Measurements from ENCODE around the gene SLC22A23. TPM values are rescaled to one million over a fixed set of nuclear protein-coding genes. Genes with fewer than 3 reads are reported as not detected.

The SLC22A23 gene
- total RNA-seq, 1 donor from 2014 or later, result 19.4 TPM

GRCh38 chr6:3339811-3340210, 117.0 kb downstream of the SLC22A23 start:
- Mint-ChIP-seq H3K4me3 (ENCODE audit: low read depth) (no peak overlapping the region), H3K9me3 (ENCODE audit: low read depth) (no peaks in the 10 kb centered on the region), H3K36me3 (ENCODE audit: insufficient read depth) (no peaks in the 10 kb centered on the region), H3K4me1 (ENCODE audit: low read depth) (peaks cover 16% of the 10 kb centered on the region), H3K27me3 (peaks cover 79% of the 10 kb centered on the region), H3K27ac (no peak overlapping the region)
- no peak for TF ChIP-seq CTCF (IDR thresholded peaks at IDR 0.05; ENCODE audit: unreplicated experiment)
- DNase-seq (ENCODE audit: low spot score, unreplicated experiment), result no peak

GRCh38 chr6:3337521-3338350, 119.1 kb downstream of the SLC22A23 start:
- Mint-ChIP-seq H3K4me1 (ENCODE audit: low read depth) (peaks cover 11% of the 10 kb centered on the region), H3K36me3 (ENCODE audit: insufficient read depth) (no peaks in the 10 kb centered on the region), H3K4me3 (ENCODE audit: low read depth) (no peak overlapping the region), H3K9me3 (ENCODE audit: low read depth) (no peaks in the 10 kb centered on the region), H3K27ac (no peak overlapping the region), H3K27me3 (peaks cover 79% of the 10 kb centered on the region)
- no peak for TF ChIP-seq CTCF (IDR thresholded peaks at IDR 0.05; ENCODE audit: unreplicated experiment)
- DNase-seq (ENCODE audit: low spot score, unreplicated experiment), result no peak

DNA sequence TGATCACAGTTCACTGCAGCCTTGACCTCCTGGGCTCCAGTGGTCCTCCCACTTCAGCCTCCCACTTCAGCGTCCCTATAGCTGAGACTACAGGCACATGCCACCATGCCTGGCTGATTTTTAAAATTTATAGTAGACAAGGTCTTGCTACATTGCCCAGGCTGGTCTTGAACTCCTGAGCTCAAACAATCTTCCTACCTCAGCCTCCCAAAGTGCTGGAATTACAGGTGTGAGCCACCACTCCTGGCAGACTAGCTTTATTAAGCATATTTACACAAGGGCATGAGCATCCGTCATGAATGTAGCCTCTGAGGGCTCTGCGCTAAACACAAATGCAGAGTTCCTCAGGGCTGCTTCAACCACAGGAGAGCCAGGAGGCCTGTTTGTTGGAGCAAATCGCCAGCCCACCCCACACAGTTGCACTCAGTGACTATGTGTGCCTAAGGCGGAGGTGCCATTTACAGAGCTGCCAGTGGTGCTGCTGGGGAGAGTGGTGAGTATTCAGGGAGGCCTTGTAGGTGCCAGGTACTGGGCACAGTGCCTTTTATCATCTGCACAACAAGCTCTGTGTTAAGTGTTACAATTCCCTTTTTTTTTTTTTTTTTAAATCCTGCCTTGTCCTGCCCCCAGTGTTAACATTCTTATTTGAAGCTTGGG, 119.9 kb downstream of the SLC22A23 start:
- DNase-seq (ENCODE audit: low spot score, unreplicated experiment), result no peak
- Mint-ChIP-seq H3K9me3 (ENCODE audit: low read depth) (no peaks in the 10 kb centered on the region), H3K27me3 (peaks cover 79% of the 10 kb centered on the region), H3K4me3 (ENCODE audit: low read depth) (no peak overlapping the region), H3K27ac (no peak overlapping the region), H3K36me3 (ENCODE audit: insufficient read depth) (no peaks in the 10 kb centered on the region), H3K4me1 (ENCODE audit: low read depth) (peaks cover 11% of the 10 kb centered on the region)
- TF ChIP-seq CTCF (IDR thresholded peaks at IDR 0.05; ENCODE audit: unreplicated experiment), result no peak

DNA sequence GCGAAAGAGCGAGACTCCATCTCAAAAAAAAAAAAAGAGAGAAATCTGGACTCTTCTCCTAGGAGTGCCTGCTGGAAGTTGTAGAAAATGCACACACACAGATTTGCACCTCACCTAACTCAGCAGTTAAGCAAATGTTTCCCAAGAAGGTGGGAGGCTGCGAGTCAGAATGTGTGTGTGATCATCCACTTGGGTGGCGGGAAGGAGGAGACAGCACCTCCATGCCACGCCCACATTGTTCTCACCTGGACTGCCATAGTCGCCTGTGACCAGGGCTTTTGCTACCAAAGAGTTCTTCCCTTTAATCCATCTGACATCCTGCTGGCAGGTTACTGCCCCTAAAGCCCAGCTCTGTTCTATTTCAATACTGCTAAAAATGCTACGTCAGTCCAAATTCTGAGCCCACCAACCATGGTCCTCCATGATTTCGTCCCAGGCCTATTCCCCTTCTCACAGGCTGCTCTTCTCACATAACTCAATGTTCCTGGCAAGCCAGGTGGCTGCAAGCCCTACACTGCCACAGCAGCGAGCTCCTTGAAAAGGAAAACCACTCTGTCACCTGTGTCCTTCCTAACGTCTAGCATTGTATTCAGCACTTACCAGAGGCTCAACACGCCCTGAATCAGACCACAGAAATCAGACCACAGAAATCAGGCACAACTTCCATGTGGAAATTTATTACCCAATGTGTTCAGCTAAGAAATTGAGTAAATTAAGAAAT, 120.6 kb downstream of the SLC22A23 start:
- Mint-ChIP-seq H3K27me3 (peaks cover 79% of the 10 kb centered on the region), H3K9me3 (ENCODE audit: low read depth) (no peaks in the 10 kb centered on the region), H3K27ac (no peak overlapping the region), H3K4me3 (ENCODE audit: low read depth) (no peak overlapping the region), H3K4me1 (ENCODE audit: low read depth) (peaks cover 9% of the 10 kb centered on the region), H3K36me3 (ENCODE audit: insufficient read depth) (no peaks in the 10 kb centered on the region)
- no peak for DNase-seq (ENCODE audit: low spot score, unreplicated experiment)
- no peak for TF ChIP-seq CTCF (IDR thresholded peaks at IDR 0.05; ENCODE audit: unreplicated experiment)

- no peak overlapping the region for H3K4me3 Mint-ChIP-seq (ENCODE audit: low read depth)
- peaks cover 4% of the 10 kb centered on the region for H3K4me1 Mint-ChIP-seq (ENCODE audit: low read depth)
- DNase-seq (ENCODE audit: low spot score, unreplicated experiment), result no peak
- H3K9me3 Mint-ChIP-seq (ENCODE audit: low read depth), result no peaks in the 10 kb centered on the region
- H3K27me3 Mint-ChIP-seq, result peaks cover 68% of the 10 kb centered on the region
- no peak overlapping the region for H3K27ac Mint-ChIP-seq
- TF ChIP-seq CTCF (IDR thresholded peaks at IDR 0.05; ENCODE audit: unreplicated experiment), result no peak
- H3K36me3 Mint-ChIP-seq (ENCODE audit: insufficient read depth), result no peaks in the 10 kb centered on the region
Observed at GRCh38 chr6:3335169-3335568, 121.7 kb downstream of the SLC22A23 start.
